Stimulated activated naive CD4-positive, alpha-beta T cell (primary cell): ENCODE data around the gene CTSH.

ENCODE experiments used
- DNase-seq, 6 experiments: peaks; one replicate each; lab custom pipeline; 2025; lab: John Stamatoyannopoulos, UW

The CTSH gene

GRCh38 chr15:78944669-78945407, at the start of gene CTSH:
TSS of gene CTSH (minus strand) at chr15:78945046. CDS start at chr15:78944981, 65 bp downstream.
- DNase-seq = peak; percentile 15 to 72 (median 62)

- no peak for DNase-seq
Observed at GRCh38 chr15:78993931-78994530, 49.2 kb upstream of the CTSH start.

GRCh38 chr15:78993257-78993930, 48.5 kb upstream of the CTSH start:
- no peak for DNase-seq

- no peak for DNase-seq
Observed at GRCh38 chr15:78992416-78993256, 47.8 kb upstream of the CTSH start.

GRCh38 chr15:78991879-78992278, 47.0 kb upstream of the CTSH start:
- no peak for DNase-seq

- DNase-seq = no peak
Observed at GRCh38 chr15:78991476-78991875, 46.6 kb upstream of the CTSH start.

- DNase-seq = no peak
Observed at GRCh38 chr15:78990278-78990677, 45.4 kb upstream of the CTSH start.

- DNase-seq = no peak
Observed at GRCh38 chr15:78989701-78990240, 44.9 kb upstream of the CTSH start.

- no peak for DNase-seq
Observed at GRCh38 chr15:78988361-78988911, 43.6 kb upstream of the CTSH start.

GRCh38 chr15:78987556-78988360, 42.9 kb upstream of the CTSH start:
- DNase-seq = no peak

- DNase-seq = no peak
Observed at GRCh38 chr15:78985859-78986475, 41.1 kb upstream of the CTSH start.

- no peak for DNase-seq
Observed at GRCh38 chr15:78984041-78984440, 39.2 kb upstream of the CTSH start.

GRCh38 chr15:78983146-78983918, 38.5 kb upstream of the CTSH start:
- no peak for DNase-seq

- no peak for DNase-seq
Observed at GRCh38 chr15:78982736-78983135, 37.9 kb upstream of the CTSH start.

GRCh38 chr15:78981532-78982313, 36.9 kb upstream of the CTSH start:
- DNase-seq = no peak

GRCh38 chr15:78979456-78980320, 34.8 kb upstream of the CTSH start:
- DNase-seq = peak in 2 of 6 experiments; percentile 6 to 8

GRCh38 chr15:78978601-78979179, 33.8 kb upstream of the CTSH start:
- DNase-seq = no peak
